ENCODE results near the gene CATSPERE.
A peak's percentile ranks its signal among the peaks of the same experiment; 100 is the strongest.
"Not testable (repeated sequence)": the region's sequence is repeated elsewhere in the genome, so short reads cannot be mapped to it uniquely, and the experiment has no call there.

The CATSPERE gene

DNA sequence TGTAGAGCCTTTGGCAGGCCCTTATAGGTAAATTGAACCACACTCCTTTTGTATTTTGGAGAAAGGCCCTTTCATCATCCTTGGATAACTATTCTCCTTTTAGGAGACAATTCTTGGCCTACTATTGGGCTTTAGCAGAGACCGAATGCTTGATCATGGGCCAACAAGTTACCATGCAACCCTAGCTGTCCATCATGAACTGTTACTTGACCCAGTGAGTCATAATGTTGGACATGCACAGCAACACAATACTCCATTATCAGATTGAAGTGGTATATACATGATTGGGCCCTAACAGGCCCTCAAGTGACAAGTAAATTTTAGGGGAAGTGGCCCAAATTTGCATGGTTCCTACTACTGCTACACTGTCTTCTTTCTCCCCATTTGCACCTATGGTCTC lies 84.4 kb downstream of the CATSPERE start:
- no peak for DNase-seq (ENCODE audit: low spot score)

DNA sequence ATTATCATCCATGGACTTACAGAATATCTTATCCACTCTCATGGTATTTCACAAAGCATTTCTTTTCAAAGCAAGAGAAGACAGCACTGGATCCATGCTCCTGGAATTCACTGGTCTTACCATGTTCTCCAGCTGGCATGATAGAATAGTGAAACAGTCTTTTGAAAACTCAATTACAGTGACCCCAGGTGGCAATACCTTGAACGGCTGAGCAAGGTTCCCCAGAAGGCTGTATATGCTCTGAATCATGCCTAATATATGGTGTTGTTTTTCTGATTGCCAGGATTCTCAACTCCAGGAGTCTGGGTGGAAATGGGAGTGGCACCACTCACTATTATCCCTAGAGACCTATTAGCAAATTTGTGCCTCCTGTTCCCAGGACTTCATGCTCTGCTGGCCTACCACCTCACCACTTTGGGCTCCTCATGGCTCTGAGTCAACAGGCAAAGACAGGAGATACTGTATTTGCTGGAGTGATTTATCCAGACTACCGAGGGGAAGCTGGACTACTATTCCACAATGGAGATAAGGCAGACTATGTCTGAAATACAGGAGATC lies 87.6 kb downstream of the CATSPERE start:
- no peak for DNase-seq (ENCODE audit: low spot score)

DNA sequence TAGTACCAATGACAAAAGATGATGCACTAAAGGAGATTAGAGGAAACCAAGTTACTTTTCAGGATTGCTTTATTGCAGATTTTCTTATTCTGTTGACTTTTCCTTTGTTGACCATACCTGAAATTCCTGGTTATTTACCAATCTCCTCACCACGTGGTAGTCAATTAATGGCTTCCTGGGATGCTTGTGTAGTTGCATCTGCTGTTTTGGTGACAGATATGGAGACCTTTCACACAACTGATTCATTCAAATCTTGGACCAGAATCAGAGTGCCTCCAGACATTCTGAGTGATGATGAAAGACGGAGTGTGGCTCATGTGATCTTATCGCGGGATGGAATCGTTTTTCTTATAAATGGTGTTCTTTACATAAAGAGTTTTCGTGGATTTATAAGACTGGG lies 91.3 kb downstream of the CATSPERE start:
- DNase-seq (ENCODE audit: low spot score): no peak

DNA sequence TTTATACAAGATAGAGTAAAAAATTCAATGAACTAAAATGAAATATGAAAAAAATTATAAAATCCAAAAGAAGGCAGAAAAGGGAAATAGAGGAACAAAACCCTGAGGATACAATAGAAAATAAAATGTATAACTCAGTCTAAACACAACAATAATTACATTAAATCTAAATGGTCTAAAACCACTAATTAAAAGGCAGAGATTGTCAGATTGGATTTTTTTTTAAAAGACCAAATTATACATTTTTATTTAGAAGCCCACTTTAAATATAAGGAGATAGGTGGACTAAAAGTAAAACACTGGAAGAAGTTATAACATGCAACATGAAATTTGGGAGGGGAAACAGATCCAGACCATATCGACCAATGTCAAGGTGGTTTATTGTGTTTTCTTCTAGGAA lies 95.2 kb downstream of the CATSPERE start:
- DNase-seq (ENCODE audit: low spot score): no peak

DNA sequence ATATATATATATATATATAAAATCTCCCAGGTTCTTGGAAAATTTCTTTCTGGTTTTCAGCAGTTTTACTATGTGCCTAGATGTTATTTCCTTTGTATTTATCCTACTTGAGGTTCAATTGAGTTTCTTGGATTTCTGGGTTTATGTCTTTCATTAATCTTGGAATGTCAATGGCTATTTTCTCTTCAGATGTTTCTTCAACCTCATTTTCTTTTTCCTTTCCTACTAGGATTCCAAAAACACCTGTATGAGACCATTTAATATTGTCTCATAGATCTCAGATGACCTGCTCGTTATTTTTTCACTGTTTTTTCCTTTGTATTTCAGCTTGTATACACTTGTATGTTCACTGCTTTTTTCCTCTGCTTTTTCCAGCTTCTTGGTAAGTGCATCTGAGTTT lies 96.5 kb downstream of the CATSPERE start:
- DNase-seq (ENCODE audit: low spot score): no peak

DNA sequence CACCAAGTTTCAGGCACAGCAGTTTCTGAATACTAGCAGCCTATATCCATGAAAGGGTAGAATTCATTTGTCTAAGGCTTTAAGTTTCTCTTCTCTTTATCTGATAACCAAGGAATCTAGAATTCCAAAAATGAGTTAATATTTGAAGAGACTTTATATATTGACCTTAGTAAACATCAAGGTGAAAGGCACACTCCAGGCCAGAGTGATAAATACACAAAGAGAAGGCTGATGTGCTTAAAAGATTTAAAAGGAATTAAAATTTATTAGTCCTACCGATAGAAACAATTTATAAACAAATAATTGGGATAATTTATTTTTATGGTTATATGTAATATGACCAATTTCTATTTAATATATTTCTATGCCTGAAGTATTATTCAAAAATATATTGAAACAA lies 98.5 kb downstream of the CATSPERE start:
- DNase-seq (ENCODE audit: low spot score): no peak

DNA sequence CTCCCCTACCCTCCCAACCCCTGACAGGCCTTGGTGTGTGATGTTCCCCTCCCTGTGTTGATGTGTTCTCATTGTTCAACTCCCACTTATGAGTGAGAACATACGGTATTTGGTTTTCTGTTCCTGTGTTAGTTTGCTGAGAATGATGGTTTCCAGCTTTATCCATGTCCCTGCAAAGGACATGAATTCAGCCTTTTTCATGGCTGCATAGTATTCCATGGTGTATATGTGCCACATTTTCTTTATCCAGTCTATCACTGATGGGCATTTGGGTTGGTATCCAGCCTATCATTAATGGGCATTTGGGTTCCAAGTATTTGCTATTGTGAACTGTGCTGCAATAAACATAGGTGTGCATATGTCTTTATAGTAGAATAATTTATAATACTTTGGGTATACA lies 101.8 kb downstream of the CATSPERE start:
- not testable (repeated sequence) for DNase-seq (ENCODE audit: low spot score)

DNA sequence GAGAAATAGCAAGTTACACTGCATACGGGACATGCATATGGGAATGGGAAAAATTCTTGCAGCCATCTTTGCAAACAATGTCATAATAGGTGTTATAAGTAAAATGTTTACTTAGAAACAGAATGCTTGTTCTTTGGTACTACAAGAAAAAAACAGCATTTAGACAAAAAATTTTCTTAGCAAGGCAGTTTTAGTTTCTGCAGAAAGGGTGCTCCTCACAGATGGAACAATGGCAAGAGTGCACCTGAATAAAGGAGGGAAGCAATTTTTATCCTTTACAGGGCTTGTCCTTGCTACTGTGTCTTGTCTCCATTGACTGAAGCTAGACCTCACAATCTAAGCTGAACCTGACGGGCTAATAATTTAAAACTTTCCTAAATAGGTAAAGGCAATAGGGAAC lies 112.7 kb downstream of the CATSPERE start:
- DNase-seq (ENCODE audit: low spot score): no peak

DNA sequence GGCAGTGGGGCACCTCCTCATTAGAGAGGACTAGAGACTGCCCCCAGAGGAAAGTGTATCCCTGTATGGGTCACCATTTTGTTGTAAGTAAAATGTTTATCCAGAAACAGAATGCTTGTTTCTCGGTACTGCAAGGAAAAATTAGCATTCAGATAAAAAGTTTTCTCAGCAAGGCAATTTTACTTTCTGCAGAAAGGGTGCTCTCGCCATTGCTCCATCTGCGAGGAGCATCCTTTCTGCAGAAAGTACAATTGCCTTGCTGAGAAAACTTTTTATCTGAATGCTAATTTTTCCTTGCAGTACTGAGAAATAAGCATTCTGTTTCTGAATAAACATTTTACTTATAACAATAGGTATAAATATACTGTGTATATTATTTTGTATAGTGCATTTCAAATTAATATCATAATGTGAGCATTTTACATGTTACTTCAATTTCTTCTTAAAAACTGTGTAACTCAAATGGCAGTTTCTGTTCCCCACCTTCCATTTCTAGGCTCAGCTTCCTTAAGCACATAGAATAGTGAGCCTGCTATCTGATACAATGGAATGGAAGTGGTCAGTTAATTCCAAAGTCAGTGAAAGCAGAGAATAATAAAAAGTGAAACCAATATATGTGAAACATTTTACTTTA lies 115.3 kb downstream of the CATSPERE start:
- no peak for DNase-seq (ENCODE audit: low spot score)

DNA sequence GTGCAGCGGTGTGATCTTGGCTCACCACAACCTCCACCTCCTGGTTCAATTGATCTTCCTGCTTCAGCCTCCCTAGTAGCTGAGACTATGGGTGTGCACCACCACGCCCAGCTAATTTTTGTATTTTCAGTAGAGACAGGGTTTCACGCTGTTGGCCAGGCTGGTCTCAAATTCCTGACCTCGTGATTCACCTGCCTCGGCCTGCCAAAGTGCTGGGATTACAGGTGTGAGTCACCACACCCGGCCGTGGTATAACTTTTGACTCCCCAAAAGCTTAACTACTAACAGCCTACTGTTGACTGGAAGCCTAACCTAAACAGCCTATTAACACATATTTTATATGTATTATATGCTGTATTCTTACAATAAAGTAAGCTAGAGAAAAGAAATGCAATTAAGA lies 117.1 kb downstream of the CATSPERE start:
- not testable (repeated sequence) for DNase-seq (ENCODE audit: low spot score)

DNA sequence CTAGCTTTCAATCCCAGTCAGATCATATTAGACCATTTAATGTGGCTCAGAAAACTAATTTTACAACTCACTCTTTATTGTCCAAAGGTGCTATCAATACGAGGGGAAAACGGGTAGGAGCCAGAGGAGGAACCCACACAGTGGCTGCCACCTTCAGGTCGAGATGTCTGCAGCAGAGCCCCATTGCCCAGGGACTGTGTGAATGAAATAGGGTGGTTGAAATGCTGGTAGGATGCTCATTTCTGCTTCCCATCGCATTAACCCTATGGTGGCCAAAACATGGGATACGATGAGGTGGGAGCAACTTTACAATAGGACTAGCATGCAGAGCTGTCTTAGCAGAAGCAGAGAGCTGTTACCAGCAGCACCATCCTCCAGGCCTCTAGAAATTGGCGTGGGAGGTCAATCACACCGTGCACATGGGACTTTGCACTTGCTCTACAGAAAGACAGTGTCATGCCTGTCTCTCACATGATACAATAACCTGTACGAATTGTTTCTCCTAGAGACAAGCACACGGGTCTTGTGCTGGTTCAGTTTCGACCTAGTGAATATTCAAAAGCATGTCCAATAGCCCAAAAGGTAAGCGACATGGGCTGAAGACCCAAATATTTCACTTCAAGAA lies 122.4 kb downstream of the CATSPERE start:
- DNase-seq (ENCODE audit: low spot score): no peak

DNA sequence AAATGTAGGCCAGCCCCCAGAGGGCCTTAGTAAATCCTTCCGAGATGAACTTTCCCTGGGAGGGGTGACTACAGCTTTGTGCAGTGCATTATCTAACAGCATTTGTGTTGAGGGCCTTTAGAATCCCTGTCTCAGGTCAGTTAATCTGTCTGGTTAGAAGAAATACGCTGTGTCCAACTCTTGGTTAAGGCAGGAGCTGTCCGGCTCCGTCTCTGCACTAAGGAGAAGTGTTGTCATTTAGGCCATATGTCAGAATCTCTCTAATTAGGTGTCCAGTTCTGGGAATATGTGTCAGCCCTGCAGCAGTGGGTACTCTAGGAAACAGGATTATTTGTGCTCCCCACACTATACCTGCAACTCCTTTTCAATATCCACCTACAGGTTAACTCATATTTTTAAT lies 124.8 kb downstream of the CATSPERE start:
- no peak for DNase-seq (ENCODE audit: low spot score)

DNA sequence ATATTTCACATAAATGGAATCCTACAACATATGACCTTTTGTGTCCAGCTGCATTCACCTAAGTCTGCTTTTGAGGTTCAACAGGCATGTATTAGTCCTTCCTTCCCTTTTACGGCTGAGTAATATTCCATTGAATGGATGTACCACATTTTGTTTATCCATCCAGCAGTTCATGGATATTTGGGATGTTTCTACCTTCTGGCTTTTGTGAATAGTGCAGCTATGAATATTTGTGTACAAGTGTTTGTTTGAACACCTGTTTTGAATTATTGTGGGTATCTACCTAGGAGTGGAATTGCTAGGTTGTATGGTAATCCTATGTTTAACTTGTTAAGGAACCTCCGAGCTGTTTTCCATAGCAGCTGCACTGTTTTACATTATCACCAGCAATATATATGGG lies 129.6 kb downstream of the CATSPERE start:
- DNase-seq (ENCODE audit: low spot score): no peak

DNA sequence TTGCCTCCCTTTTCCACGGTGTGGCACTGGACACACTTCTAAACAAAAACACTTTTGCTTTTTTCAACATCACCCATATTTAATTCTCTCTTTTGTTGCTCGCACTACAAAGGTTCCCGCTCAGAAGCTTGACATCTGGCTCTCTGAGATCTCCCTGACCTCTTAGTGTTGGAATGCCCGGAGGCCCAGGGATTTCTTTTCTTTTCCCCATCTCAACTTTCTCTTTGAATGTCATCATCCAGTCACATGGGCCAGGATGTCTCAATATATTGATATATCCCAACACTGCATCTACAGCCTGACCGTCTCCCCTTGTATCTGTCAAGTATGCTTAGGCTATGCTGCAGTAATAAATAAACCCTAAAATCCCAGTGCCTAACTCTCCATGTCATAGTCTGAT lies 137.5 kb downstream of the CATSPERE start:
- DNase-seq (ENCODE audit: low spot score): no peak

DNA sequence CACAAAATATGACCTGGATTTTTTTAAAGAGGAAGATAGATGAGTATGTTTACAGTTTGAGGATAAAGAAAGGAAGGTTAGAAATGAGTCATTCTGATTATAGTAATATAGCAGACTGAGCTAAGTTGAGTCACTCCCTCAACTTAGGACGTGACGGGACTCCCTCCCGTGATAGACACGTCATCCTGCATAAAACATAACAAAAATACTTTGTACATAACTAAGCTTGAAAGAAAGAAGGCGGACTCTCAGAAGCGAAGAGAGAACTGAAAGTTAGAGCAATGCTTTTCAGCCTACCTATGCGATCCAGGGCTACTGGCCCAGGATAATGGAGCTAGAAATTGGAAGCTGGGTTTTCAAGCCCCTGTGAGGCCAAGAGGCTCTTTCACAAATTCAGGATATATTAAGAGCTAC lies 138.9 kb downstream of the CATSPERE start:
- DNase-seq (ENCODE audit: low spot score): no peak

DNA sequence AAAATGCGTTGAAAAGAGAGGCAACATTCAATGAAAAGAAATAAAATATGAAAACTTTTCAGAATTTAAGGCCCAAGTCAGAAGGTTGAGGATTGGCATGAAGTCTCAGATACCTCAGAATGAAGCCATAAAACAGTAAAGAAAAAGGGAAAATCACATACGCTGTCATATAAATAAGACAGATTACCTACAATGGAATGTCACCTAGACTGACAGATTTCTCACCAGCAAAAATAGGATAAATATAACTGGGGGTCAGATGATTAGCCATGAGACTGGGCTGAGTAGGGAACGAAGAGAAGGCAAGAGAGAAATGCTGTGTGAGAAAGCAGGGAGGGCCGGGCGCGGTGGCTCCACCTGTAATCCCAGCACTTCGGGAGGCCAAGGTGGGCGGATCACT lies 140.3 kb downstream of the CATSPERE start:
- no peak for DNase-seq (ENCODE audit: low spot score)

DNA sequence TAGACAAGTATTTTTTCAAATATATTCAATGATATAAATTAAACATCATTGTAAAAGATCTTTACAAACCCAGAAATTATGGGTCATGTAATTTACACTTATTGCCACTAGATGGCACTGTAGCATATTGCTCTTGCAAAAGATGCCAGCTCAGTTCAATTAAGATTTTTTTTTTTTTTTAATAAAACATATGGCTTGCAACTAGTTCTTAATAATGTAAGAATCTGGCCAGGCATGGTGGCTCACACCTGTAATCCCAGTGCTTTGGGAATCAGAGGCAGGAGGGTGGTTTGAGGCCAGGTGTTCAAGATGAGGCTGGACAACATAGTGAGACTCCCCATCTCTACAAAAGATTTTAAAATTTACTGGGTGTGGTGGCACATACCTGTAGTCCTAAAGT lies 142.4 kb downstream of the CATSPERE start:
- peak; percentile 58 for DNase-seq (ENCODE audit: low spot score)

DNA sequence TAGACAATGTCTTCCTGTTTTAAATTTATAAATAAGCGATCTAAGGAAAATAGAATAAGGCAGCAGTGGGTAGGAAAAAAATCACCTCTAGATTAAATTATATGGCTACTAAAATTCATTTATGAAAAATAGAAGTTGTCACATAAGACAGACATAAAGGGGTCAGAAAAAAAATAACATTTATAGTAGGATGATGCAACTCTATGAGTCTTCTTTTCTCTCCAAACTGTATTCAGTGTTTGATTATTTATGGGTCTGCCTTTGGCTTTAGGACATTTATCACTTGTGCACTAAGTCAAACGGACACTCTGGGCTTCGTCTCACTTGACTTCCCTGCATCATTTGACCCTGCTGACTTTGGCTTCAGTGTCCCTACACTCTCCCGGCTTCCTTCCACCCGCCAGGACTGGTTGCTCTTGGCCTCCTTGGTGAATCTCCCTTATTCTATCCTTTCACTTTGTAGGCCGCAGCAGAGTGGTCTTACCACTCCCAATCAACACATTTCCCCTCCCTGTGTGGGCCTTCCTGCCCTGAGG lies 144.8 kb downstream of the CATSPERE start:
- DNase-seq (ENCODE audit: low spot score): no peak

DNA sequence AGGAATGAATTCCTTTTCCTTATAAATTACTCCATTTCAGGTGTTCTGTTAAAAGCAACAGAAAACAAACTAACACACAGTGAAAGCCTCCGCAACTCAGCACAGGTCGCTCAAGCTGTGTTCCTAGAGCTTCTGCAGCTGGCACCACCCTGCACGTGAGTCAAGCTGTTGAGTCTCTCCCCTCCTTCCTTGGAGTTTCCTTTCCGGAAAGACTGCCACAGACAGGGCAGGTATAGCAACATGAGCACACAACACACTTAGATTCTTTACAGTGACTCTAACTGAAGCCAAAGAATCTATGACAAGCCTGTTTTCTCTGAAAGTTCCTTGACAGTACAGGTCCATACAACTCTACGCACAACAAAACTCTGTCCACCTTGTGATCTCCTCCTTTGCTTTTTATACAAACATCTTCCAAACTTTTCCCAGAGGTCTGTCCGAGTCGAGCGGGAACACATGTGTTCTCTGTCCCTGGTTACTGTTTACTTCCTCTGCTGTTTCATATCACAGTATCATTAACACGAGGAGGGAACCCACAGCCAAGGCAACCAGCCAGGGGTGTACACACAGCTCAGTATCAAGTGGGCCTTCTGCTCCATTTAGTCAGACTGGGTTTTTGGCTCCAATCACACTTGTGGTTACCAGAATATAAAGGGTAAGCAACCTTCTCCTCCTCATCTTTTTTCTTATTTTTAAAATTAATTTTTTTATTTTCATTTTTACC lies 153.2 kb downstream of the CATSPERE start:
- DNase-seq (ENCODE audit: low spot score): no peak

DNA sequence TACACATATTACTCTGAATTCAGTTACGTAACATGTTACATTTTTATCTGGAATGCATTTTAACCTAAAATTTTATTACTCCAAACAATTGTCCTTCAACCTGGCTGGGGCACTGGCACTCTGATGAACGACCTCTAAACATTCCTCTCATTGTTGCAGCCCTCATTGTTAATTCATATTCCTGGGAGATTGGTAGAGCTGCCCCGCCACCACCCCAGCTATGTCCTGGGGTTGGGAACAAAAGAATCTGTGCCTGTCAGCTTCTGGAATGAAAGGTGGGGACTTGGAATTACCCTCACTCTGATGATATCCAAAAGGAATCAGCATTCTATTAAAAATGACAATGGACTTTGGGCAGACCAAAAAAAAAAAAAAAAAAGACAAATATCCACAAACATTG lies 153.8 kb downstream of the CATSPERE start:
- no peak for DNase-seq (ENCODE audit: low spot score)

DNA sequence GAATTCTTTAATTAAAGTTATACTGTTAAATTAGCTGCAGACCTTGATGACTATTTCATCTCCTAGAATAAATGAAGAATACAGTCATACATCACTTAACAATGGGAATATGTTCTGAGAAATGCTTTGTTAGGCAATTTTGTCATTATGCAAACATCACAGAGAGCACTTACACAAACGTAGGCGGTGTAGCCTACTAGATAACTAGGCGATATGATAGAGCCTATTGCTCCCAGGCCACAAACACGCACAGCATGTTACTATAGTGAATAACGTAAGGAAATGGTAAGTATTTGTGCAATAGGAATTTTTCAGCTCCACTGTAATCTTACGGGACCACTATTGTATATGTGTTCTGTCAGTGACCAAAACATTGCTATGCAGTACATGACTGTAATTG lies 154.2 kb downstream of the CATSPERE start:
- no peak for DNase-seq (ENCODE audit: low spot score)

DNA sequence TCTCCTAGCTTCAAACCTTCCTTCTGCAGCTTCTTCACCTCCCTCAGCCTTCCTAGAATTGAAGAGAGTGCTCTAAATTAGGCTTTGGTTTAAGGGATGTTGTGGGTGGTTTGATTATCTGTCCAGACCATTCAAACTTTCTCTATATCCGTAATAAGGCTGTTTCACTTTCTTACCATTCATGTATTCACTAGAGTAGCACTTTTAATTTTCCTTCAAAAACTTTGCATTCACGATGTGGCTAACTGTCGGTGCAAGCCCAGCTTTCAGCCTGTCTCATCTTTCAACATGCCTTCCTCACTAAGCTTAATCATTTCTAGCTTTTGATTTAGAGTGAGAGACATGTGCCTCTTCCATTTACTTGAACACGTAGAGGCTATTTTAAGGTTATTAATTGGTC lies 165.6 kb downstream of the CATSPERE start:
- no peak for DNase-seq (ENCODE audit: low spot score)

DNA sequence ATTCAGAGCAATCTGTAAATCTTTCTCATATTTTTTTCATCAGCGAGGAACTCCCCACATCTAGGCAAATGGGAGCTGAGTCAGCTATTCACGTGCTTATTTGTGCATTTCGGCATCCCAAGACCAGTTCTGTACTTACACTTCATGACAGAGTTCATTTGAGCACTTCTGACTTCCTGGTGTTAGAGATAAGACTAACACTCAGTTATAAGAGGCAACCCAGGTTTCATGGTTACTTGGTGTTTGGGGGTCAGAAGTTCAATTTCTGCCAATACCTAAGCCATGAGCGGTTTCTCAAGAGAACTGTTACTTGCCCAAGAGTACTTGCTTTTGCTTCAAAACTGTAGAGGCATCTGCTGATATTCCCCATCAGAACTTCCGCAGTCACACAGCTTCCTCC lies 167.7 kb downstream of the CATSPERE start:
- DNase-seq (ENCODE audit: low spot score): no peak

Measured in hematopoietic multipotent progenitor cell treated with erythropoietin and hydrocortisone succinate and interleukin-3 and kit ligand, for 17 days (in vitro differentiated cells).